Tibial artery (tissue), 4 donors: ENCODE results near the gene TEAD3.

ENCODE experiments used
- DNase-seq, 2 donors: peaks; one replicate each; pipeline ENCODE4 v3.0.0-alpha.2; 2019
- H3K27ac ChIP-seq, 2 donors: fragments of 200-600 bp; sonication (generic) in 1 of 2; 1 replicate in 1 of 2; 2 replicates in 1 of 2; pipeline ENCODE4 v1.5.1; 2018 to 2019; ENCODE audit warnings: mild to moderate bottlenecking in 1 of 2
- H3K27me3 ChIP-seq, 2 donors: fragments of 200-600 bp; sonication (generic) in 1 of 2; one replicate each; pipeline versions ENCODE4 v1.5.1 to v1.6.0; 2016 to 2019
- H3K36me3 ChIP-seq, 3 donors: fragments of 200-600 bp; sonication (generic) in 2 of 3; one replicate each; pipeline ENCODE4 v1.5.1; 2016 to 2019; ENCODE audit warnings: mild to moderate bottlenecking in 2 of 3
- H3K4me1 ChIP-seq, 4 donors: fragments of 200-600 bp; sonication (generic) in 2 of 4; 1 replicate in 3 of 4; 2 replicates in 1 of 4; pipeline ENCODE4 v1.5.1; 2016 to 2019
- H3K4me3 ChIP-seq, 2 donors: fragments of 200-600 bp; sonication (generic) in 1 of 2; 1 replicate in 1 of 2; 2 replicates in 1 of 2; pipeline ENCODE4 v1.5.1; 2018 to 2019; ENCODE audit warnings: mild to moderate bottlenecking in 2 of 2
- H3K9me3 ChIP-seq, 3 donors: fragments of 200-600 bp; sonication (generic) in 1 of 3; one replicate each; pipeline ENCODE4 v1.5.1; 2016 to 2019
- intact Hi-C: fragments of 100-400 bp; cut with DNase I; formaldehyde crosslinking; loops from one replicate; pipeline ENCODE4 v1.15.0; 2023; ENCODE audit warnings: low total_unique reads
- TF ChIP-seq, protein P1 (sequence below), 2 experiments: fragments of 200-600 bp in 1 of 2; fragments of 450-650 bp in 1 of 2; IDR thresholded peaks; one replicate each; pipeline ENCODE4 v1.5.1; 2017 to 2019; ENCODE audit warnings: antibody characterized with exemption in 2 of 2, mild to moderate bottlenecking in 1 of 2, moderate library complexity in 1 of 2

The TEAD3 gene

GRCh38 chr6:35453236-35453635, 43.6 kb downstream of the TEAD3 start:
- peaks cover 10 to 28% (median 22%) of the 10 kb centered on the region in 3 donors for H3K36me3 ChIP-seq
- TF ChIP-seq, protein P1, sequence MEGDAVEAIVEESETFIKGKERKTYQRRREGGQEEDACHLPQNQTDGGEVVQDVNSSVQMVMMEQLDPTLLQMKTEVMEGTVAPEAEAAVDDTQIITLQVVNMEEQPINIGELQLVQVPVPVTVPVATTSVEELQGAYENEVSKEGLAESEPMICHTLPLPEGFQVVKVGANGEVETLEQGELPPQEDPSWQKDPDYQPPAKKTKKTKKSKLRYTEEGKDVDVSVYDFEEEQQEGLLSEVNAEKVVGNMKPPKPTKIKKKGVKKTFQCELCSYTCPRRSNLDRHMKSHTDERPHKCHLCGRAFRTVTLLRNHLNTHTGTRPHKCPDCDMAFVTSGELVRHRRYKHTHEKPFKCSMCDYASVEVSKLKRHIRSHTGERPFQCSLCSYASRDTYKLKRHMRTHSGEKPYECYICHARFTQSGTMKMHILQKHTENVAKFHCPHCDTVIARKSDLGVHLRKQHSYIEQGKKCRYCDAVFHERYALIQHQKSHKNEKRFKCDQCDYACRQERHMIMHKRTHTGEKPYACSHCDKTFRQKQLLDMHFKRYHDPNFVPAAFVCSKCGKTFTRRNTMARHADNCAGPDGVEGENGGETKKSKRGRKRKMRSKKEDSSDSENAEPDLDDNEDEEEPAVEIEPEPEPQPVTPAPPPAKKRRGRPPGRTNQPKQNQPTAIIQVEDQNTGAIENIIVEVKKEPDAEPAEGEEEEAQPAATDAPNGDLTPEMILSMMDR (IDR thresholded peaks at IDR 0.05): no peak
- intact Hi-C loops: no loop called here
- H3K4me3 ChIP-seq: peak overlapping the region; percentile 61 to 62
- peaks cover 4 to 41% (median 26%) of the 10 kb centered on the region in 4 donors for H3K4me1 ChIP-seq
- H3K9me3 ChIP-seq: no peaks in the 10 kb centered on the region
- peak overlapping the region; percentile 64 to 77 for H3K27ac ChIP-seq
- H3K27me3 ChIP-seq: no peaks in the 10 kb centered on the region
- no peak for DNase-seq

- Histone ChIP-seq H3K9me3 (no peaks in the 10 kb centered on the region), H3K27ac (peak within 1 kb of the TSS; percentile 64 to 77), H3K4me3 (peak within 1 kb of the TSS; percentile 61 to 62), H3K27me3 (no peaks in the 10 kb centered on the region), H3K4me1 (peaks cover 4 to 41% (median 26%) of the 10 kb centered on the region in 4 donors), H3K36me3 (peaks cover 2 to 20% (median 14%) of the 10 kb centered on the region in 3 donors)
- intact Hi-C loops: no loop called here
- DNase-seq: peak; percentile 94 to 96
- TF ChIP-seq, protein P1 (IDR thresholded peaks at IDR 0.05): peak in 1 of 2 experiments; percentile 11
These were observed 44.4 kb downstream of the TEAD3 start, which contains the start of gene FANCE for GRCh38 chr6:35452183-35453090. Gene FANCE (plus strand): TSS chr6:35452338. CDS start chr6:35452546, 208 bp downstream.

DNA sequence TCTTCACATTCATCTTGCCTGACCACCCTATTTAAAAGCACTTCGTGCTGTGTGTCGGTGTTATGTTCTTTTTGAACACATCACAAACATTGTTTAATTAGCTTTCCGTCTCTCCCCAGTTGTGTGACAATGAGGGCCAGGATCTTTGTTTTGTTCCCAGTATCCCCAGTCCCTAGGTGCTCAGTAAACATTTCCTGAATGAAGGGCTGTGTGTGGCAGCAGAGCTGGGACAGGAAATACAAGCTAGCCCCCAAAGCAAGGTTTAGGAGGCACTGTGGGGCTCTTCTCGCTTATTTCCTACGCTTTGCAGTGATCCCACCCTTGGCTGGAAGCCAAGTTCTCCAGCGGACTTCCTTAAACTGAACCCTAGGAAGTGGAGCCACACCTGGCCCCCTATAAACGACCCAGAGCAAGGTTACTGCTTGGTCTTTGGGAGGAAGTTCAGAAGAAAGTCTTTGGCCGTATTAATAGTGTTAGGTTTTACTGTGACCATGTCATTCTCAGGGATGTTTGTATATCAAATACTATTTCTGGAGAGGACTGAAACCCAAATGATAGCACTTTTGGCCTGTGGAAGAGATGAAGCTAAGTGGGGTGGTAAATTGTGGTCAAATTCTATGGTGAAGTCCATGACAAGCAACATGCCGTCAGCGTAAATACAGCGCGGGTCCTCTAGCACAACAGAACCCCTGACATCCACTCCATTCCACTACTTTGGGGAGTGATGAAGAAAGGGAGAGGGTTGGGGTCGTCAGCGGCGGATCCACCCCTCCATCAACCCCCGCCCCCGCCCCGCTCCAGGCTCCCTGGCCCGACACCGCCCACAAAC, 45.3 kb downstream of the TEAD3 start:
- TF ChIP-seq, protein P1 (IDR thresholded peaks at IDR 0.05): no peak
- H3K27ac ChIP-seq: peak overlapping the region; percentile 64 to 77
- no peak for DNase-seq
- H3K4me1 ChIP-seq: peaks cover 4 to 41% (median 26%) of the 10 kb centered on the region in 4 donors
- H3K27me3 ChIP-seq: no peaks in the 10 kb centered on the region
- peak overlapping the region; percentile 61 to 62 for H3K4me3 ChIP-seq
- H3K9me3 ChIP-seq: no peaks in the 10 kb centered on the region
- intact Hi-C loops: no loop called here
- peaks cover 0 to 12% (median 6%) of the 10 kb centered on the region in 3 donors for H3K36me3 ChIP-seq

DNA sequence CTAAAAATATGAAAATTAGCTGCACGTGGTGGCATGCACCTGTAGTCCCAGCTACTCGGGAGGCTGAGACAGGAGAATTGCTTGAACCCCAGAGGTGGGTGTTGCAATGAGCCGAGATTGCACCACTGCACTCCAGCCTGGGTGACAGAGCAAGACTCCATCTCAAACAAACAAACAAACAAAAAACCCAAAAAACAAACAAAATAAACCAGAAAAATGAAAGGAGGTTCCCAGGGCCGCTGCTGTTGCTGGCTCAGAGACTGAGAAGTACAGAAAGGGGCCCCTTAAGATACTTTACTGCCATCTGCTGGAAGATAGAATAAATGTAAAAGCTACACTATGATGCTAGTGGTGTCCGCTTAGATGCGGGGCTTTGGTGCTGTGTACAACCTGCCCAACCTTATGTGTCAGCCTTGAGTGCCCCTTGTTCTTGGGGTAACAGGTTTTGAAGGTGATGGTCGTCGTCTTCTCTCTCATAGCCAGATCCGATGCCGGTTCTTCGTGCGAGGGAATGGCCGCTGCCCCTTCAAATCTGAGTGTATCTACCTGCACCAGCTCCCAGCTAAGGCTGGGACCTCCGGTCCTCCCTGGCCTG, 47.5 kb downstream of the TEAD3 start:
- intact Hi-C loops: loop anchor here (2.0 kb wide), 1 partner anchor 107 kb away; the partner anchor contains the start of gene PPARD
- H3K4me3 ChIP-seq: no peak overlapping the region
- H3K4me1 ChIP-seq: peaks cover 4 to 25% (median 17%) of the 10 kb centered on the region in 4 donors
- TF ChIP-seq, protein P1 (IDR thresholded peaks at IDR 0.05): peak; percentile 72
- no peak overlapping the region for H3K27ac ChIP-seq
- no peaks in the 10 kb centered on the region for H3K36me3 ChIP-seq
- DNase-seq: no peak
- H3K9me3 ChIP-seq: no peaks in the 10 kb centered on the region
- no peaks in the 10 kb centered on the region for H3K27me3 ChIP-seq

DNA sequence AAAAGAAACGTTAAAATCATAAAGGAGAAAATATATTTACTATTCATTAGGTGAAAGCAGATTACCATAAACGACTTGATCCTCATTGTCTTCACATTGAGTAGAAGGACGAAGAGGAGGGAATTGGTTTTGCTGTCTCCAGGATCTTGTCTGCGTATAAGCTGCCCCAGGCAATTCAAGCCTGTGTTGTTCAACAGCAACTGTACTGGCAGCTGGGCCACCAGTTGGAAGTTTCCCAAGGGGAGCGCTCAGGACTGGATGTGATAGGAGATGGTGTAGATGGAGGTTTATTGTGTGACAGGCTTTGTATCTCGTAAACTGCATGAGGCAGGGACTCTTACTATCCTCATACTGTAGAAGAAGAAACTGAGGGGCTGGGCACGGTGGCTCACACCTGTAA, 48.7 kb downstream of the TEAD3 start:
- TF ChIP-seq, protein P1 (IDR thresholded peaks at IDR 0.05): no peak
- Histone ChIP-seq H3K36me3 (no peaks in the 10 kb centered on the region), H3K4me1 (peaks cover 4 to 13% (median 7%) of the 10 kb centered on the region in 4 donors), H3K27me3 (no peaks in the 10 kb centered on the region), H3K9me3 (no peaks in the 10 kb centered on the region), H3K4me3 (no peak overlapping the region), H3K27ac (no peak overlapping the region)
- intact Hi-C loops: loop anchor here (2.0 kb wide), 1 partner anchor 105 kb away; the partner anchor contains the start of gene PPARD
- no peak for DNase-seq
